GM21528 (cell line): ENCODE data around the gene KCNJ8.
"Not testable (repeated sequence)": the region's sequence is repeated elsewhere in the genome, so short reads cannot be mapped to it uniquely, and the experiment has no call there.

Source experiments
- ATAC-seq: cut with Tn5 transposase; IDR thresholded peaks from one replicate; pipeline ENCODE4 v1.9.1; 2021; ENCODE audit warnings: mild to moderate bottlenecking, moderate library complexity; ENCODE audit not compliant: unreplicated experiment, low FRiP score

The KCNJ8 gene

DNA sequence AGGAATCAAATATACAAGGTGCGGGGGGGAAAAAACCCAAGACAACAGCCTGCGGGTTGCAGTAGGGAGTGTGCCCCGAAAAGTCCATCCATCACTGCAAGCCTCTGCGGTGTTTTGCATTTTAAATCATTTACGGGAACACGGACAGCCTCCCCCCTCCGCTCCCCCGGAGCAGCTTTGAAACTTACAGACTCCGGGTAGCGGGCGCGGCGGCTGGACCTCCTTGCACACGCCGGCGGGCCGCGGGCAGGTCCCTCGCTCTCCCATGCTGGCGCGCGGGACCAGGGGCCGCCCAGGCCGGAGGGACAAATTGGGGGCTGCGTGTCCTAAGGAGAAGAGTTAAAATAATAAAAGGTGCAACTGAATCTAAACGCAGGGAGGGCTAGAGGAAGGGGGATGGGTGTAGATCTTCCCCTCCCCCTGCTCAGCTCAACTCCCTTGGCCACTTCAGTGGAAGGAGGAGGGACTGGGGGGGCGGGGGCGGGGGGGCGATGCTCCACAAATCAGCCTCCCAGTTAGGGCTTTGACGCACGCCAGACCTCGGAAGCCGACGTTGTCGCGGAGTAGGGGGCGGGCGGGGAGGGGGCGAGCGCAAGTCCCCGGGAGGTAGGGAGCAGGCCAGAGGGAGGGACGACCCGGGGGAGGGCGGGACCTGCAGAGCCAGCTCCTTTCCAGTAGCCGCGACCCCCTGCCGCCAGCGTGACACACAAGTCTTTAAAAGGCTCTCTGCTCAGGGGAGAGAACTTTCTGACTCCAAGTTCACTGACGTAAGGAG is at the start of gene KCNJ8:
Gene KCNJ8, minus strand, starts transcription at position 349 of the 775 bp plus-strand sequence. CDS start 1,090 bp downstream, outside the sequence.
- ATAC-seq = no peak

GRCh38 chr12:21823581-21823980 is 49.1 kb upstream of the KCNJ8 start:
- ATAC-seq = no peak

- no peak for ATAC-seq
These were observed 45.2 kb upstream of the KCNJ8 start for GRCh38 chr12:21819678-21820077.

DNA sequence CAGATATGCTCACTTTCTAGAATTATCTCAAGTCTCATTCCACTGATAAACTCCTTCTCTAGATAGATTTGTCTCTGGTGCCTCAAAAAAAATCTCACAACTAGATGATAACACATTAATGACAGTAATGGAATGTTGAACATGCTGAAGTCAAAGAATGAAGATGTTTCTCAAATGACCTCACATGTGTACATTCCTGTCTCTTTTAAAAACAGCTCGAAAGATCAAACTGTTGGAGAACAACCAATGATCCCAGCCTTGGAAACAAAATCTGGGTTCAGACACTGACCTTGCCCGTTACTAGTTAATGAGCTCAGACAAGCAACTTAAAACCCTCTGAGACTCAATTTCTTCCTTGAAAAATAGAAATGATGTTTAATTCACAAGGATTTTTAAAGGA is 44.7 kb upstream of the KCNJ8 start:
- no peak for ATAC-seq

GRCh38 chr12:21818627-21819026 is 44.1 kb upstream of the KCNJ8 start:
- no peak for ATAC-seq

GRCh38 chr12:21815306-21816062 is 41.0 kb upstream of the KCNJ8 start:
- ATAC-seq = no peak

DNA sequence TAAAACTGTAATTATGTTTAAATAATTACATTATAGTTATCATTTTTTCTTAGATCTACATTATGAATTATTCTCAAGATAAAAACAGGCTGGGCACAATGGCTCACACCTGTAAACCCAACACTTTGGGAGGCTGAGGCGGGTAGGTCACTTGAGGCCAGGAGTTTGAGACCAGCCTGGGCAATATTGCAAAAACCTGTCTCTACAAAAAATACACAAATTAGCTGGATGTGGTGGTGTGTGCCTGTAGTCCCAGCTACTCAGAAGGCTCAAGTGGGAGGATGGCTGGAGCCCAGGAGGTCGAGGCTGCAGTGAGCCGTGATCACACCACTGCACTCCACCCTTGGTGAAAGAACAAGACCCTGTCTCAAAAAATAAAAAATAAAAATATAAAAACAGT is 40.3 kb upstream of the KCNJ8 start:
- no peak for ATAC-seq

GRCh38 chr12:21814327-21814726 is 39.8 kb upstream of the KCNJ8 start:
- no peak for ATAC-seq

DNA sequence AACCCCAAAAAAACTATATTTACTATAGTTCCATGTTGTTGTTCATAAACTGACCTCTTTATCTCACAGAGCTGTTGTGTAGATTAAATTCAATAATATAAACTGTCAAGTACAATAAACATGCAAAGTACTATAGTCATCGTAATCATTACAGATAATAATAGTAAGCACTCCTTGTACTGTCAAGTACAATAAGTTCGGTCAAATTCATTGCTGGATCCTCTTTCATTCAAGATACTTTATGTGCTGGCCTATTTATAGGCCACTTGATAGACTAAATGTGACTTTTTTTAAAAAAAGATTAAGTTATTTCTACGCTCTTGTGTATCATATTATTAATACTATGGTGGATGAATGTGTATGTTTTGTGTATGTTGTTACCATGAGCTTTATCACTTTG is 39.2 kb upstream of the KCNJ8 start:
- no peak for ATAC-seq

- ATAC-seq = no peak
These were observed 38.6 kb upstream of the KCNJ8 start for GRCh38 chr12:21813125-21813524.

DNA sequence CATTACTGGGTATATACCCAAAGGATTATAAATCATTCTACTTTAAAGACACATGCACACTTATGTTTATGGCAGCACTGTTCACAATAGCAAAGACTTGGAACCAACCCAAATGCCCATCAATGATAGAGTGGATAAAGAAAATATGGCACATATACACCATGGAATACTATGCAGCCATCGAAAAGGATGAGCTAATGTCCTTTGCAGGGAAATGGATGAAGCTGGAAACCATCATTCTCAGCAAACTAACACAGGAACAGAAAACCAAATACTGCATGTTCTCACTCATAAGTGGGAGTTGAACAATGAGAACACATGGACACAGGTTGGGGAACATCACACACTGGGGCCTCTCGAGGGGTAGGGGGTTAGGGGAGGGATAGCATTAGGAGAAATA is 37.8 kb upstream of the KCNJ8 start:
- not testable (repeated sequence) for ATAC-seq

DNA sequence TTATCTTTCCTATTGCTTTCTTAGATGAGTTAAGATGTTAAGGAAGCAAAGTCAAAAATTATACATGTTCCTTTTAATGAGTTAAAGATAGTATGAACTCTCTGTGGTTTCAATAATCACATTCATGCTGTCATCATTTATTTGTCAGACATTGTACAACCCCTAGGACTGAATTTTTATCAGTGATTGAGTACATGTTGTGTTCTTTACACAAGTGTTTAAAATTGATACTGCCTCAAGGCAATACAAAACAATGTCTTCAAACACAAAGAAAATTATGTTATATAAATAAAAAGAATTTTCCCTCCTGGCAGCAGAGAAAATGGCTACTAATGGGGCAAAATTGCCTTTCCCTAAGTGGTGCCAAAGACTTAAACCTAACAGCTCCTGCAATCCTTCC is 34.6 kb upstream of the KCNJ8 start:
- no peak for ATAC-seq

- ATAC-seq = no peak
These were observed 31.7 kb upstream of the KCNJ8 start for GRCh38 chr12:21806255-21806654.

DNA sequence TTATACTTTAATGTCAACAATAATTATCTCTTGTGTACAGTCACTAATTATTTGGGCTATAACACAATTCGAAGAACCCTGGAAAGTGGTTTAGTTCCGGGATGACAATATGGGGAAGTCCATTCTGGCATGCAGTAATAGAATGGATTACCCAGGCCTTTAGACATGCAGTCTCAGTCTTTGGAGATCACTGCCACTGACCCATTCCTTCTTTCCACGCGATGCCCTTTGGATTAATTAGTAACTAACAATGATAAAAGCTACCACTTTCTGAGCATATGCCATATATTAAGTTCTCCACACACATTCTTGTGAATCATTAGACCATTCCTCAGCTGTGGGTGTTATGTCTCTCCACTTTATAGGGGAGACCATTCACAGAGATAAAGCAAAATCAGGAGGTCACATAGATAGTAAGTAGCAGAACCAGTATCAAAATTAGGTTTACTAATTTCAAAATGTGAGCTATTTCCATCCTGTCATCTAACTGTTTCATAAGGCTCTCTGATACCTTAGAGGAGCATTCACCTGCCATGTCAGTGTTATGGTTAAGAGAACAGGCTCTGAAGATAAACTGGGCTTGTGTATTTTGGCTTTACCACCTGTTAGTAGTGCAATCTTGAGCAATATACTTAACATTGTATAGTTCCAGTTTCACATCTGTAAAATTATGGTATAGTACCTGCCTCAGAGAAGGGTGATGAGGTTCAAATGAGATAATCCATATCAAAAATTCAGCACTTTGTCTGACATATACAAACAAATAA is 27.2 kb upstream of the KCNJ8 start:
- no peak for ATAC-seq

DNA sequence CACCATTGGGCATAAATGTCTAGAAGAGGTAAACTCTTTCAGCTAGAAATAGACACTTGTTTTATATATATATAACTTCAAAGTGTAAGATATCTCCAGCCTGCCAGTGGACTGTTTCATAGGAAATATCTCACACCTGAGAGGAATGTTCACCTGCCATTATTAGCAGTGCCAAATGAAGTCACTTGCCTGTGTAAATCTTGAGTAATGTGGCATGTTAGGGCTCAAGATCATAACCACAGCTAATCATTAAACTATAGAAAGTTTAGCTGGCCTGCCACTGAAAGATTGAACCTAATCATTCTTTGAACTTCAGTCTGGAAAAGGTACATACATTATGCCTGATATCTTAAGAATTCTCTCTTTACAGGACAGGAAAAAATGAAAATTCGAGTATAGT is 25.5 kb upstream of the KCNJ8 start:
- ATAC-seq = no peak

GRCh38 chr12:21797539-21797938 is 23.0 kb upstream of the KCNJ8 start:
- no peak for ATAC-seq

DNA sequence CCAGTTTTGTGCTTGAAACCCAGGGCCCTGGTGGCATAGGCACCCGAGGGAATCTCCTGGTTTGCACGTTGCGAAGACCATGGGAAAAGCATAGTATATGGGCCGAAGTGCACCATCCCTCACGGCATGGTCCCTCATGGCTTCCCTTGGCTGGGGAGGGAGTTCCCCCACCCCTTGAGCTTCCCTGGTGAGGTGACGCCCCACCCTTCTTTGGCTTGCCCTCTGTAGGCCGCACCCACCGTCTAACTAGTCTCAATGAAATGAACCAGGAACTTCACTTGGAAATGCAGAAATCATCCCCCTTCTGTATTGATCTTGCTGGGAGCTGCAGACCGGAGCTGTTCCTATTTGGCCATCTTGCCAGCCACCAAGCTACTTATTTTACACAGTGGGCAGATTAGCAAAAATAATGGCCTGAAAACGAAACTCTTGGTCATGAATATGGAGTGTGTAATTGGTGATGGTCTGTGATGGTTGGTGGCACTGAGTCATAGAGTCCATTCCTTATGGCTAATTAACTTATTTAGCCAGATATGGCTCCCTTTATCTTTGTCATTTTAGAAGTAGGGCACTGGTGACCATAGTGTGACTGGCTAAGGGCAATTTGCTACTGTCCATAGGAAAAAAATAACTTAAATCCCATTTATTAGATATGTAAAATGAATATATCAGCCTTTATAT is 21.3 kb upstream of the KCNJ8 start:
- ATAC-seq = no peak

DNA sequence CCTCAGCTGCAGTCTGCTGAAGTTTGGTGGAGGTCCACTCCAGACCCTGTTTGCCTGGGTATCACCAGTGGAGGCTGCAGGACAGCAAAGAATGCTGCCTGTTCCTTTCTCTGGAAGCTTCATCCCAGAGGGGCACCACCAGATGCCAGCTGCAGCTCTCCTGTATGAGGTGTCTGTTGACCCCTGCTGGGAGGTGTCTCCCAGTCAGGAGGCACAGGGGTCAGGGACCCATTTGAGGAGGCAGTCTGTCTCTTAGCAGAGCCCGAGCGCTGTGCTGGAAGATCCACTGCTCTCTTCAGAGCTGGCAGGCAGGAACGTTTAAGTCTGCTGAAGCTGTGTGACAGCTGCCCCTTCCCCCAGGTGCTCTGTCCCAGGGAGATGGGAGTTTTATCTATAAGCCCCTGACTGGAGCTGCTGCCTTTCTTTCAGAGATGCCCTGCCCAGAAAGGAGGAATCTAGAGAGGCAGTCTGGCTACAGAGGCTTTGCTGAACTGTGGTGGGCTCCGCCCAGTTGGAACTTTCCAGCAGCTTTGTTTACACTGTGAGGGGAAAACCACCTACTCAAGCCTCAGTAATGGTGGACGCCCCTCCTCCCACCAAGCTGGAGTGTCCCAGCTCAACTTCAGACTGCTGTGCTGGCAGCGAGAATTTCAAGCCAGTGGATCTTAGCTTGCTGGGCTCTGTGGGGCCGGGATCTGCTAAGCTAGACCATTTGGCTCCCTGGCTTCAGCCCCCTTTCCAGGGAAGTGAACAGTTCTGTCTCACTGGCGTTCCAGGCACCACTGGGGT is 20.5 kb upstream of the KCNJ8 start:
- not testable (repeated sequence) for ATAC-seq

DNA sequence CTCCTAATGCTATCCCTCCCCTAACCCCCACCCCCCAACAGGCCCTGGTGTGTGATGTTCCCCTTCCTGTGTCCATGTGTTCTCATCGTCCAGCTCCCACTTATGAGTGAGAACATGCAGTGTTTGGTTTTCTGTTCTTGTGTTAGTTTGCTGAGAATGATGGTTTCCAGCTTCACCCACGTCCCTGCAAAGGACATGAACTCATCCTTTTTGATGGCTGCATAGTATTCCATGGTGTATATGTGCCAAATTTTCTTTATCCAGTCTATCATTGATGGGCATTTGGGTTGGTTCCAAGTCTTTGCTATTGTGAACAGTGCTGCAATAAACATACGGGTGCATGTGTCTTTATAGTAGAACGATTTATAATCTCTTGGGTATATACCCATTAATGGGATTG is 15.2 kb upstream of the KCNJ8 start:
- not testable (repeated sequence) for ATAC-seq
